Inflammatory macrophage (primary cell): ENCODE measurements around the gene CHGA.

Experiments
- DNase-seq, 2 donors: peaks; one replicate each; pipeline ENCODE4 v3.0.0-alpha.2; 2020 to 2022

CHGA gene

GRCh38 chr14:92984082-92984788 is 61.3 kb downstream of the CHGA start:
- no peak for DNase-seq
